GM19025 (cell line): Measurements from ENCODE around the gene C3orf49.

ENCODE experiments used
- ATAC-seq: cut with Tn5 transposase; IDR thresholded peaks from one replicate; pipeline ENCODE4 v1.9.1; 2021; ENCODE audit warnings: mild to moderate bottlenecking, low read depth, moderate library complexity; ENCODE audit not compliant: unreplicated experiment

Gene C3orf49

GRCh38 chr3:63847718-63848450 lies 28.8 kb downstream of the C3orf49 start:
- no peak for ATAC-seq

- ATAC-seq, result no peak
Measured at GRCh38 chr3:63849175-63849574, 30.1 kb downstream of the C3orf49 start.

- no peak for ATAC-seq
Measured at GRCh38 chr3:63851287-63851686, 32.2 kb downstream of the C3orf49 start.

- ATAC-seq, result no peak
Measured at GRCh38 chr3:63853106-63853505, 34.0 kb downstream of the C3orf49 start.

- ATAC-seq, result no peak
Measured at GRCh38 chr3:63855333-63855940, 36.3 kb downstream of the C3orf49 start.

- no peak for ATAC-seq
Measured at GRCh38 chr3:63857311-63857710, 38.2 kb downstream of the C3orf49 start.

- ATAC-seq, result no peak
Measured at GRCh38 chr3:63860776-63861175, 41.7 kb downstream of the C3orf49 start.

- no peak for ATAC-seq
Measured at GRCh38 chr3:63861306-63861705, 42.2 kb downstream of the C3orf49 start.

- ATAC-seq, result peak; percentile 3
Measured at GRCh38 chr3:63862804-63863149, 43.7 kb downstream of the C3orf49 start.

- peak; percentile 67 for ATAC-seq
Measured at GRCh38 chr3:63863150-63864007, 44.3 kb downstream of the C3orf49 start, which contains the start of the genes ATXN7 and THOC7. TSS of gene ATXN7 (plus strand) at chr3:63863867. CDS start at chr3:63912599, 48,732 bp downstream. TSS of gene THOC7 (minus strand) at chr3:63863805. CDS start at chr3:63863790, 15 bp downstream.

- peak; percentile 51 for ATAC-seq
Measured at GRCh38 chr3:63864008-63864964, 45.2 kb downstream of the C3orf49 start.

- ATAC-seq, result no peak
Measured at GRCh38 chr3:63864965-63865327, 45.8 kb downstream of the C3orf49 start.

GRCh38 chr3:63867225-63867624 lies 48.1 kb downstream of the C3orf49 start:
- no peak for ATAC-seq

GRCh38 chr3:63869940-63870614 lies 51.0 kb downstream of the C3orf49 start:
- ATAC-seq, result no peak

- no peak for ATAC-seq
Measured at GRCh38 chr3:63870615-63871005, 51.5 kb downstream of the C3orf49 start.

- ATAC-seq, result no peak
Measured at GRCh38 chr3:63872135-63872924, 53.2 kb downstream of the C3orf49 start.

GRCh38 chr3:63874769-63875168 lies 55.7 kb downstream of the C3orf49 start:
- ATAC-seq, result no peak

- no peak for ATAC-seq
Measured at GRCh38 chr3:63875510-63875909, 56.4 kb downstream of the C3orf49 start.

- ATAC-seq, result no peak
Measured at GRCh38 chr3:63876260-63876659, 57.2 kb downstream of the C3orf49 start.
